ENCODE measurements around the gene GRIK4.

Gene GRIK4

GRCh38 chr11:120674542-120674941, 163.0 kb downstream of the GRIK4 start:
- no peak for DNase-seq (ENCODE audit: low read depth in 1 of 2, low spot score in 1 of 2)
- no peaks in the 10 kb centered on the region for H3K27me3 ChIP-seq (ENCODE audit: insufficient read depth, poor library complexity, severe bottlenecking)
- H3K4me3 ChIP-seq (replicated peaks; ENCODE audit: insufficient read depth, low read length): no peak overlapping the region
- no peak overlapping the region for H3K27ac ChIP-seq (replicated peaks)
- TF ChIP-seq SPI1 (IDR thresholded peaks at IDR 0.05; ENCODE audit: borderline replicate concordance, low read depth) (no peak), REST (IDR thresholded peaks at IDR 0.05; ENCODE audit: insufficient replicate concordance, low read depth) (no peak), CTCF (IDR thresholded peaks at IDR 0.05; ENCODE audit: insufficient read depth, low read length) (no peak), POLR2AphosphoS5 (IDR thresholded peaks at IDR 0.05; ENCODE audit: low read depth) (no peak), GABPA (IDR thresholded peaks at IDR 0.05; ENCODE audit: low read depth) (no peak)

- Histone ChIP-seq H3K27ac (replicated peaks) (no peak overlapping the region), H3K27me3 (ENCODE audit: insufficient read depth, poor library complexity, severe bottlenecking) (no peaks in the 10 kb centered on the region), H3K4me3 (replicated peaks; ENCODE audit: insufficient read depth, low read length) (no peak overlapping the region)
- TF ChIP-seq REST (IDR thresholded peaks at IDR 0.05; ENCODE audit: insufficient replicate concordance, low read depth): no peak
- no peak for TF ChIP-seq POLR2AphosphoS5 (IDR thresholded peaks at IDR 0.05; ENCODE audit: low read depth)
- TF ChIP-seq GABPA (IDR thresholded peaks at IDR 0.05; ENCODE audit: low read depth): no peak
- no peak for TF ChIP-seq CTCF (IDR thresholded peaks at IDR 0.05; ENCODE audit: insufficient read depth, low read length)
- no peak for TF ChIP-seq SPI1 (IDR thresholded peaks at IDR 0.05; ENCODE audit: borderline replicate concordance, low read depth)
- DNase-seq (ENCODE audit: low read depth in 1 of 2, low spot score in 1 of 2): no peak
Observed at GRCh38 chr11:120675171-120675570, 163.6 kb downstream of the GRIK4 start.

GRCh38 chr11:120676991-120677390, 165.4 kb downstream of the GRIK4 start:
- no peaks in the 10 kb centered on the region for H3K27me3 ChIP-seq (ENCODE audit: insufficient read depth, poor library complexity, severe bottlenecking)
- no peak for TF ChIP-seq SPI1 (IDR thresholded peaks at IDR 0.05; ENCODE audit: borderline replicate concordance, low read depth)
- no peak for TF ChIP-seq REST (IDR thresholded peaks at IDR 0.05; ENCODE audit: insufficient replicate concordance, low read depth)
- no peak for TF ChIP-seq POLR2AphosphoS5 (IDR thresholded peaks at IDR 0.05; ENCODE audit: low read depth)

More at GRCh38 chr11:120676991-120677390, 165.4 kb downstream of the GRIK4 start:
- Histone ChIP-seq H3K4me3 (replicated peaks; ENCODE audit: insufficient read depth, low read length) (no peak overlapping the region), H3K27ac (replicated peaks) (no peak overlapping the region)
- DNase-seq (ENCODE audit: low read depth in 1 of 2, low spot score in 1 of 2): no peak
